ENCODE data around the gene PARD3B.
A peak's percentile ranks its signal among the peaks of the same experiment; 100 is the strongest.

PARD3B gene

GRCh38 chr2:204611764-204612163 lies 66.5 kb downstream of the PARD3B start:
- H3K36me3 ChIP-seq (ENCODE audit: low read depth) = no peaks in the 10 kb centered on the region
- H3K4me1 ChIP-seq (ENCODE audit: insufficient read depth, poor library complexity, severe bottlenecking) = no peaks in the 10 kb centered on the region
- H3K9me3 ChIP-seq (ENCODE audit: severe bottlenecking) = no peaks in the 10 kb centered on the region
- H3K27ac ChIP-seq (ENCODE audit: poor library complexity, severe bottlenecking) = no peak overlapping the region
- H3K4me3 ChIP-seq (ENCODE audit: severe bottlenecking) = no peak overlapping the region
- no peaks in the 10 kb centered on the region for H3K27me3 ChIP-seq (ENCODE audit: insufficient read depth, poor library complexity, severe bottlenecking)
- TF ChIP-seq CTCF (IDR thresholded peaks at IDR 0.05; ENCODE audit: poor library complexity, severe bottlenecking) = no peak
- no peak for ATAC-seq (ENCODE audit: low read depth)
- no peak for DNase-seq (ENCODE audit: low spot score)

- no peak for ATAC-seq (ENCODE audit: low read depth)
- no peaks in the 10 kb centered on the region for H3K36me3 ChIP-seq (ENCODE audit: low read depth)
- no peak for TF ChIP-seq CTCF (IDR thresholded peaks at IDR 0.05; ENCODE audit: poor library complexity, severe bottlenecking)
- H3K9me3 ChIP-seq (ENCODE audit: severe bottlenecking) = no peaks in the 10 kb centered on the region
- no peaks in the 10 kb centered on the region for H3K4me1 ChIP-seq (ENCODE audit: insufficient read depth, poor library complexity, severe bottlenecking)
- H3K27ac ChIP-seq (ENCODE audit: poor library complexity, severe bottlenecking) = no peak overlapping the region
- H3K27me3 ChIP-seq (ENCODE audit: insufficient read depth, poor library complexity, severe bottlenecking) = no peaks in the 10 kb centered on the region
- H3K4me3 ChIP-seq (ENCODE audit: severe bottlenecking) = no peak overlapping the region
- no peak for DNase-seq (ENCODE audit: low spot score)
These were observed 68.4 kb downstream of the PARD3B start for GRCh38 chr2:204613635-204614034.

- Histone ChIP-seq H3K36me3 (ENCODE audit: low read depth) (no peaks in the 10 kb centered on the region), H3K4me1 (ENCODE audit: insufficient read depth, poor library complexity, severe bottlenecking) (no peaks in the 10 kb centered on the region), H3K27me3 (ENCODE audit: insufficient read depth, poor library complexity, severe bottlenecking) (no peaks in the 10 kb centered on the region), H3K27ac (ENCODE audit: poor library complexity, severe bottlenecking) (no peak overlapping the region), H3K9me3 (ENCODE audit: severe bottlenecking) (no peaks in the 10 kb centered on the region), H3K4me3 (ENCODE audit: severe bottlenecking) (no peak overlapping the region)
- DNase-seq (ENCODE audit: low spot score) (no peak), ATAC-seq (ENCODE audit: low read depth) (no peak)
- TF ChIP-seq CTCF (IDR thresholded peaks at IDR 0.05; ENCODE audit: poor library complexity, severe bottlenecking) = no peak
These were observed 70.2 kb downstream of the PARD3B start for GRCh38 chr2:204615456-204615855.

- DNase-seq (ENCODE audit: low spot score) (no peak), ATAC-seq (ENCODE audit: low read depth) (peak; percentile 45; the same call in 1 of the 3 replicates)
- Histone ChIP-seq H3K27ac (ENCODE audit: poor library complexity, severe bottlenecking) (no peak overlapping the region), H3K36me3 (ENCODE audit: low read depth) (no peaks in the 10 kb centered on the region), H3K27me3 (ENCODE audit: insufficient read depth, poor library complexity, severe bottlenecking) (no peaks in the 10 kb centered on the region), H3K4me1 (ENCODE audit: insufficient read depth, poor library complexity, severe bottlenecking) (no peaks in the 10 kb centered on the region), H3K4me3 (ENCODE audit: severe bottlenecking) (no peak overlapping the region), H3K9me3 (ENCODE audit: severe bottlenecking) (no peaks in the 10 kb centered on the region)
- peak; percentile 35 for TF ChIP-seq CTCF (IDR thresholded peaks at IDR 0.05; ENCODE audit: poor library complexity, severe bottlenecking)
These were observed 79.9 kb downstream of the PARD3B start for GRCh38 chr2:204625135-204625534.

GRCh38 chr2:204628926-204629712 lies 83.8 kb downstream of the PARD3B start:
- no peak for DNase-seq (ENCODE audit: low spot score)
- Histone ChIP-seq H3K27me3 (ENCODE audit: insufficient read depth, poor library complexity, severe bottlenecking) (no peaks in the 10 kb centered on the region), H3K4me3 (ENCODE audit: severe bottlenecking) (no peak overlapping the region), H3K27ac (ENCODE audit: poor library complexity, severe bottlenecking) (no peak overlapping the region), H3K4me1 (ENCODE audit: insufficient read depth, poor library complexity, severe bottlenecking) (no peaks in the 10 kb centered on the region), H3K9me3 (ENCODE audit: severe bottlenecking) (no peaks in the 10 kb centered on the region), H3K36me3 (ENCODE audit: low read depth) (no peaks in the 10 kb centered on the region)
- no peak for ATAC-seq (ENCODE audit: low read depth)
- no peak for TF ChIP-seq CTCF (IDR thresholded peaks at IDR 0.05; ENCODE audit: poor library complexity, severe bottlenecking)
